ENCODE results near the gene TLR9. TPM values are rescaled to one million over a fixed set of nuclear protein-coding genes. Genes with fewer than 3 reads are reported as not detected.

Gene TLR9
- total RNA-seq, 2 donors from 2014 or later = 0.42 TPM; not detected in 1

GRCh38 chr3:52248165-52248541 lies 22.7 kb upstream of the TLR9 start:
- ATAC-seq = no peak
- intact Hi-C loops (cut with DNase I, micrococcal nuclease) = no loop called here
- DNase-seq = no peak

DNA sequence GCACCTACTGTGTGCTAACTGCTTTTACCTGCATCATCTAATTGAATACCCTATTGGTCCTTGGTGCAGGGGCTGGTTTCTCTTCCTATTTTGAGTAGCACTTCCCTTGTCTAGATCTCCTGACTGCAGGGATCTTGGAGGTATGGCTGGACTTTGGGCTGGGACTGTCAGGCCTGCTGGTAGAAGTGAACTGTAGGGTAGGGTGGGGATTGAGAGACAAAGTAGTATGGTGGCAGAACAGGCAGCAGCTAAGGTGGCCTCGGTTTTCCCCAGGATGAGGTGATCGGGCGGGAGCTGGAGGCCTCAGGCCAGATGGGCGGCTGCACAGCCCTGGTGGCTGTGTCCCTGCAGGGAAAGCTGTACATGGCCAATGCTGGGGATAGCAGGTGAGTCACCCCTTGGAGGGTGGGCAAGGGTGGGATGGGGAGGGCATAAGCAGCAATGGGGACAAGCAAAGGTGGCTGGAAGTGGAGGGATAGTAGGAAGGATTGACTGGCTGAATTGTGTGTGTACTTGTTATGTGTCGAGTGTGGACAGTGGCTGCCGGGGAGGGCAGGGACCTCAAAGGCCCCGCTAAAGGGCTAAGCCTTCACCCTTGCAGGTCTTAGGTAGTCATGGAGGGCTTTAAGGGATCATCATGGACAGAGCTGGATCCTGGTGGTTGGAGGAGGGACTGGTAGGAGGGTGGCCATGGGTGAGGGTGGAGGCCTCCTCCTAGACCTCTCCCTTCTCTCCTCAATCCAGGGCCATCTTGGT lies 22.1 kb upstream of the TLR9 start:
- DNase-seq (no peak), ATAC-seq (no peak)
- intact Hi-C loops (cut with DNase I, micrococcal nuclease) = no loop called here

DNA sequence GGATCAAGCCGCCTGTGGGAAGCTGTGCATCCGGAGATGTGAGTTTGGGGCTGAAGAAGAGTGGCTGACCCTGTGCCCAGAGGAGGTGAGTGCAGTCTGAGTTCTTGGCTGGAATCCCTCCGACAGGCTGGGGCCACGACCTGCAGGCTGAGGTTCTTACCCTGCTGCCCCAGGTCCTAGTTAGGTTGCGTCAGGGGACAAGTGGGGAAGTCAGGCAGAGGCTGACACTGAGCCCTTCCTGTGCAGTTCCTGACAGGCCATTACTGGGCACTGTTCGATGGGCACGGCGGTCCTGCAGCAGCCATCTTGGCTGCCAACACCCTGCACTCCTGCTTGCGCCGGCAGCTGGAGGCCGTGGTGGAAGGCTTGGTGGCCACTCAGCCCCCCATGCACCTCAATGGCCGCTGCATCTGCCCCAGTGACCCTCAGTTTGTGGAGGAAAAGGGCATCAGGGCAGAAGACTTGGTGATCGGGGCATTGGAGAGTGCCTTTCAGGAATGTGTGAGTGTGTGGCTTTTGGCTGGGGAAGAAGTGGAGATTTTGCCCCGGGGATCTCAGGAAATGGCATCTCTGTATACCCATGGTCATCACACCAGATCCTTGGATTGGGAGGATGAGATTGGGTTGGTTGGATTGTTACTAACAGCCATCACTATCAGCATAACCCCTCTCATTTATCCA lies 21.4 kb upstream of the TLR9 start:
- DNase-seq (no peak), ATAC-seq (no peak)
- intact Hi-C loops (cut with DNase I, micrococcal nuclease) = no loop called here

- no peak for DNase-seq
- ATAC-seq = peak; percentile 4
- intact Hi-C loops (cut with DNase I, micrococcal nuclease) = no loop called here
Measured at GRCh38 chr3:52246264-52246620, 20.8 kb upstream of the TLR9 start.

- peak; percentile 62 for ATAC-seq
- intact Hi-C loops (cut with DNase I, micrococcal nuclease) = no loop called here
- peak in 1 of 2 donors; percentile 63 for DNase-seq
Measured at GRCh38 chr3:52245322-52246263, 20.1 kb upstream of the TLR9 start, which contains the start of gene PPM1M. TSS of gene PPM1M (plus strand) at chr3:52245759. CDS start at chr3:52245825, 66 bp downstream.

DNA sequence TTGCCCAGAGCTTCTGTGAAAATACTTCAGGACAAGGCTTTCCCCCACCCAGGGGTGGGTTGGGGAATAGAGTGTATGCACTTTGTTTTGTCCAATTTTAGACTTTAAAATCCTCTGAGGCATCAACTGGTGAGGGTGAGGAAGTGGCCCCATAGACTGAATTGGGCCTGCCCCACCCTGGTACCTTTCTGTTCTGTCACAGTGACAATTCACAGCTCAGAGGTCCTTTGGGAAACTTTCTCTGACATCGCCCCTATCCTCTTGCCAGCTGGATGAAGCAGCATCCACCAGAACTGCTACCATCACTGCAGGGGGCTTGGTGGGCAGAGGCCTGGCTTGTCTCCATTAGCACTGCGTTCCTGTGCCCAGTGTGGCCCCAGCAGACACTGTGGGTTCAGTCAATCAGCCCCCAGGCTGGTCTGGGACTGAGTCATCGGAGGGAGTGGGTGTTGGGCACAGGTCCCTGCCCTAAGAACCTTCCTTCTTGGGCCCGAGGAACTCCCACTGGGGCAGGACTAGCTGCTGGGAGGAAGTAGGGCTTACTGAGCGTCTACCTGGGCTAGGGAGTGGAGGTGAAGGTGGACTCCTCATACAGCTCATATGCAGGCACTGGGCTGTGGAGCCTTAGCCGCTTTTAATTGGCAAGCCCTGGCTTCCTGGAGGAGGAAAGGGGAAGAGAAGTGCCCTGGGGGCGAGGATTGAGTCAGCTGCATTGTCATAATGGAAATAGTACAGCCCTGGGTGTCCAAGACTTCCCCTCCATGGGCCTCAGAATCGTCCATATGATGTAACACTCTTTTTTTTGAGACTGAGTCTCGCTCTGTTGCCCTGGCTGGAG lies 18.6 kb upstream of the TLR9 start:
- intact Hi-C loops (cut with DNase I, micrococcal nuclease) = no loop called here
- no peak for ATAC-seq
- DNase-seq = peak in 1 of 2 donors; percentile 22

DNA sequence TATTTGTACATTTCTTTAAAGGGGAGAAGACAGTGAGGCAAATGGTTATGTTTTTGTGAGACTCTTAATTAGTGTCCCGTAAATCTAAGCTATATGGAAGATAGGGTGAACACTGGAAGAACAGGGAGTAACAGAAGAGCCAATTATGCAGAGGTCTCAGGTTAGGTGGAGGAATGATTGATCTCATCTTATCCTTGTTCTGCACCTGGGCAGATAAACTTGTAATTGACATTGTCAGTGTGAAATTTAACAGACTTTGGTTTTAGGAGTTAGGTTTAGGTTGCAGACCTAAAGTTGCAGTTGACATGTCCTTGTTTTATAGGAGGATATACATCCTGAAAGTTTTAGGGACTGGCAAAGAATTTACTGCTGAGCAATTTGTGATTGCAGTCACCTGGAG lies 16.6 kb upstream of the TLR9 start:
- intact Hi-C loops (cut with DNase I, micrococcal nuclease) = no loop called here
- DNase-seq = no peak
- no peak for ATAC-seq

- peak in 1 of 2 donors; percentile 2 for DNase-seq
- intact Hi-C loops (cut with DNase I, micrococcal nuclease) = no loop called here
- ATAC-seq = no peak
Measured at GRCh38 chr3:52240886-52241370, 15.5 kb upstream of the TLR9 start.

GRCh38 chr3:52240059-52240885 lies 14.8 kb upstream of the TLR9 start:
- intact Hi-C loops (cut with DNase I, micrococcal nuclease) = no loop called here
- peak; percentile 49 to 75 for DNase-seq
- ATAC-seq = no peak

- ATAC-seq (peak; percentile 94), DNase-seq (peak; percentile 75 to 83)
- intact Hi-C loops (cut with DNase I, micrococcal nuclease) = no loop called here
Measured at GRCh38 chr3:52238761-52239701, 13.6 kb upstream of the TLR9 start, which contains the start of gene TWF2. TSS of gene TWF2 (minus strand) at chr3:52239158. CDS start at chr3:52239016, 142 bp downstream.

DNA sequence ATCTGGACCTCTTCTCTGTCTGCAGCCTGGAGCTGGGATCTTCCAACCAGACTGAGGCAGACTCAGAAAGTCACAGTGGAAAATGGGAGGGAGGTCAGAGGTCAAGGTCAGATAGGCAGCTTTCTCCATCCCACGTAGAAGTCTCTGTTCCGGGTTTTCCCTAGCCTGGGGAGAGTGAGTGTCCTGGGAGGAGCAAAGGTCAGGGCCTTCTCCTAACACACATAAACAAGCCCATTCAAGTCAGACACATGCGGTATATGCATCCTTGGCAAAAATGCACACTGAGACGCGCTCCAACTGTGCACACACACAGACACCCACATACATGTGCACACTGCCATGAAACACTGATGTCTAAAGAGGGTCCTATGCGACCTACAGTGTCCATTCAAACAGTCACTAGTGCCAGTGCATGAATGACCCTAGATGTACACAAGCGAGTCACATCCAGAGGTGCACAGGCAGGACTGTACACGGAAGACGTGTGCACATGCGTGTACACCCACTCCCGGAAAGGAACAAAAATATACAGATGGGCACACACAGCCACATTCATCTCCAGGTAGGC lies 12.8 kb upstream of the TLR9 start:
- ATAC-seq = peak; percentile 45
- DNase-seq = no peak
- intact Hi-C loops (cut with DNase I, micrococcal nuclease) = no loop called here

GRCh38 chr3:52237657-52238172 lies 12.3 kb upstream of the TLR9 start:
- ATAC-seq = peak; percentile 14
- peak; percentile 62 to 82 for DNase-seq
- intact Hi-C loops (cut with DNase I, micrococcal nuclease) = no loop called here

- ATAC-seq (no peak), DNase-seq (peak in 1 of 2 donors; percentile 28)
- intact Hi-C loops (cut with DNase I, micrococcal nuclease) = no loop called here
Measured at GRCh38 chr3:52237006-52237656, 11.7 kb upstream of the TLR9 start.

- intact Hi-C loops (cut with DNase I, micrococcal nuclease) = no loop called here
- ATAC-seq = no peak
- peak in 1 of 2 donors; percentile 22 for DNase-seq
Measured at GRCh38 chr3:52236424-52236886, 11.0 kb upstream of the TLR9 start.
